ENCODE data around the gene MT1G. TPM values are rescaled to one million over a fixed set of nuclear protein-coding genes. Genes with fewer than 3 reads are reported as not detected.

Gene MT1G
- total RNA-seq, 1 experiment from 2014 or later: 2.2 TPM

- peak within 1 kb of the TSS; percentile 71 for H3K27ac ChIP-seq (ENCODE audit: low read length)
- ATAC-seq (peak; percentile 90), DNase-seq (ENCODE audit: low read depth, low spot score) (no peak)
- intact Hi-C loops (cut with micrococcal nuclease; ENCODE audit: unreplicated experiment) (no loop called here), in situ Hi-C loops (cut with HindIII; ENCODE audit: low pct_unique_long_range_greater_than_20kb, low sequenced_read_pairs) (no loop called here)
- H3K9me3 ChIP-seq (ENCODE audit: control insufficient read depth, insufficient read depth, low read depth, low read length): no peaks in the 10 kb centered on the region
- peaks cover 20% of the 10 kb centered on the region for H3K4me1 ChIP-seq (ENCODE audit: control insufficient read depth, insufficient read depth, low read length)
- ChIA-PET POLR2A (no interaction called here), CTCF (no interaction called here)
- TF ChIP-seq, protein P1, sequence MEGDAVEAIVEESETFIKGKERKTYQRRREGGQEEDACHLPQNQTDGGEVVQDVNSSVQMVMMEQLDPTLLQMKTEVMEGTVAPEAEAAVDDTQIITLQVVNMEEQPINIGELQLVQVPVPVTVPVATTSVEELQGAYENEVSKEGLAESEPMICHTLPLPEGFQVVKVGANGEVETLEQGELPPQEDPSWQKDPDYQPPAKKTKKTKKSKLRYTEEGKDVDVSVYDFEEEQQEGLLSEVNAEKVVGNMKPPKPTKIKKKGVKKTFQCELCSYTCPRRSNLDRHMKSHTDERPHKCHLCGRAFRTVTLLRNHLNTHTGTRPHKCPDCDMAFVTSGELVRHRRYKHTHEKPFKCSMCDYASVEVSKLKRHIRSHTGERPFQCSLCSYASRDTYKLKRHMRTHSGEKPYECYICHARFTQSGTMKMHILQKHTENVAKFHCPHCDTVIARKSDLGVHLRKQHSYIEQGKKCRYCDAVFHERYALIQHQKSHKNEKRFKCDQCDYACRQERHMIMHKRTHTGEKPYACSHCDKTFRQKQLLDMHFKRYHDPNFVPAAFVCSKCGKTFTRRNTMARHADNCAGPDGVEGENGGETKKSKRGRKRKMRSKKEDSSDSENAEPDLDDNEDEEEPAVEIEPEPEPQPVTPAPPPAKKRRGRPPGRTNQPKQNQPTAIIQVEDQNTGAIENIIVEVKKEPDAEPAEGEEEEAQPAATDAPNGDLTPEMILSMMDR (IDR thresholded peaks at IDR 0.05): no peak
- TF ChIP-seq TCF7L2 (IDR thresholded peaks at IDR 0.05; ENCODE audit: low read depth, low read length) (peak; percentile 57), REST (IDR thresholded peaks at IDR 0.05; ENCODE audit: insufficient read depth in 1 of 2, low read depth in 2 of 2, low read length in 1 of 2) (0 out of 4 replicates have a peak, but pooled peaks of 1 of the 2 experiments have one; percentile 22), SIN3A (IDR thresholded peaks at IDR 0.05; ENCODE audit: borderline replicate concordance, insufficient read depth, low read depth, low read length) (no peak), POLR2AphosphoS5 (IDR thresholded peaks at IDR 0.05; ENCODE audit: low read depth, low read length) (0 out of 2 replicates have a peak, but pooled peaks have one; percentile 52)
- peak within 1 kb of the TSS; percentile 59 to 62 for H3K4me3 ChIP-seq (ENCODE audit: low read depth in 2 of 2, low read length in 2 of 2)
- H3K27me3 ChIP-seq (ENCODE audit: control insufficient read depth, insufficient read depth, low read length): no peaks in the 10 kb centered on the region
- no peaks in the 10 kb centered on the region for H3K36me3 ChIP-seq (ENCODE audit: control insufficient read depth, insufficient read depth, low read length)
- no TSS peak for BruUV-seq (replicated peaks)
Measured at GRCh38 chr16:56637814-56638750, 29.8 kb downstream of the MT1G start, which contains the start of gene MT1A. MT1A (plus strand) TSS chr16:56638666; CDS start chr16:56638739, 73 bp downstream.

DNA sequence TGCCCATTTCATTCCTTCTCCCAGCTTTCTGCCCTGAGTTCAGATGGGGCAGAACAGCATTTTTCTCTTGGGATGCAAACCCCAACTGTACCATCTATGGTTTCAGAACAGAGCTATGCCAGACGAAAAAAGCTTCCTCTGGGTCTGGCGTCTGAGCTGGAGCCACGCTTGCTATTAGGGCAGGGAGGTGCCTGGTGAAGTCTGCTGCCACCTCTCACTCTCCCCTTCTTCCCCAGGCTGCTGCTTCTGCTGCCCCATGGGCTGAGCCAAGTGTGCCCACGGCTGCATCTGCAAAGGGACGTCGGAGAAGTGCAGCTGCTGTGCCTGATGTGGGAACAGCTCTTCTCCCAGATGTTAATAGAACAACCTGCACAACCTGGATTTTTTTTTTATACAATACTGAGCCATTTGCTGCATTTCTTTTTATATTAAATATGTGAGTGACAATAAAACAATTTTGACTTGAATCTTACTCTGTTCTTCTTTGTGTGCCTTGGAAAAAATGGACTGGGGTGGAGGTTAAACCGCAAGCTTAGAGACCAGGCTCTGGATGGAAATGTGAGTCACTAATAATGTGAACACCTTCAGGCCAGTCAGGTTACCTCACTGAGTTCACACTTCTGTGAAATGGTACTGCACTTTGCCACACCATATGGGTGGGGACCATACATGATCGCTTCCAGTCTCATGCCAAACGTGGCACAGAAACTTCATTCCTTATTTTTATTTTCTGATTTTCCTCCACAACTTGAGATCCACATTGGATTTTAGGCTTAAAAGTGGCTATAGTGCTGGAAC lies 31.1 kb downstream of the MT1G start:
- in situ Hi-C loops (cut with HindIII; ENCODE audit: low pct_unique_long_range_greater_than_20kb, low sequenced_read_pairs): no loop called here
- Histone ChIP-seq H3K36me3 (ENCODE audit: control insufficient read depth, insufficient read depth, low read length) (no peaks in the 10 kb centered on the region), H3K4me3 (ENCODE audit: low read depth in 2 of 2, low read length in 2 of 2) (no peak overlapping the region), H3K4me1 (ENCODE audit: control insufficient read depth, insufficient read depth, low read length) (peaks cover 14% of the 10 kb centered on the region; the same call in 1 of the 2 replicates), H3K27ac (ENCODE audit: low read length) (no peak overlapping the region), H3K27me3 (ENCODE audit: control insufficient read depth, insufficient read depth, low read length) (no peaks in the 10 kb centered on the region), H3K9me3 (ENCODE audit: control insufficient read depth, insufficient read depth, low read depth, low read length) (no peaks in the 10 kb centered on the region)
- ChIA-PET CTCF (interaction anchor here (0.5 kb wide), 1 partner anchor 21 kb away, joined by 4 read pairs; no protein-coding TSS in a partner anchor), POLR2A (no interaction called here)
- TF ChIP-seq, protein P1 (IDR thresholded peaks at IDR 0.05): no peak
- no peak for TF ChIP-seq REST (IDR thresholded peaks at IDR 0.05; ENCODE audit: insufficient read depth in 1 of 2, low read depth in 2 of 2, low read length in 1 of 2)
- TF ChIP-seq TCF7L2 (IDR thresholded peaks at IDR 0.05; ENCODE audit: low read depth, low read length): no peak
- no peak for TF ChIP-seq POLR2AphosphoS5 (IDR thresholded peaks at IDR 0.05; ENCODE audit: low read depth, low read length)
- no peak for TF ChIP-seq SIN3A (IDR thresholded peaks at IDR 0.05; ENCODE audit: borderline replicate concordance, insufficient read depth, low read depth, low read length)
- DNase-seq (ENCODE audit: low read depth, low spot score) (no peak), ATAC-seq (no peak)
- intact Hi-C loops (cut with micrococcal nuclease; ENCODE audit: unreplicated experiment): no loop called here
- BruUV-seq (replicated peaks): no TSS peak

Data from Panc1 (cell line).